ENCODE data around the gene HOXA10.

The HOXA10 gene

GRCh38 chr7:27176962-27177794 lies 3.1 kb upstream of the HOXA10 start:
- TF ChIP-seq CTCF (conservative IDR thresholded peaks at IDR 0.05; ENCODE audit: control insufficient read depth, insufficient read depth, low read depth, low read length) = no peak
- no peak overlapping the region for H3K4me3 ChIP-seq (ENCODE audit: control insufficient read depth, low read depth, low read length)
- no peak for DNase-seq (ENCODE audit: low read depth)

- no peak overlapping the region for H3K4me3 ChIP-seq (ENCODE audit: control insufficient read depth, low read depth, low read length)
- DNase-seq (ENCODE audit: low read depth) = no peak
- no peak for TF ChIP-seq CTCF (conservative IDR thresholded peaks at IDR 0.05; ENCODE audit: control insufficient read depth, insufficient read depth, low read depth, low read length)
Measured at GRCh38 chr7:27176524-27176845, 2.4 kb upstream of the HOXA10 start.

GRCh38 chr7:27175626-27176523 lies 1.8 kb upstream of the HOXA10 start:
- no peak for DNase-seq (ENCODE audit: low read depth)
- TF ChIP-seq CTCF (conservative IDR thresholded peaks at IDR 0.05; ENCODE audit: control insufficient read depth, insufficient read depth, low read depth, low read length) = no peak
- no peak overlapping the region for H3K4me3 ChIP-seq (ENCODE audit: control insufficient read depth, low read depth, low read length)

DNA sequence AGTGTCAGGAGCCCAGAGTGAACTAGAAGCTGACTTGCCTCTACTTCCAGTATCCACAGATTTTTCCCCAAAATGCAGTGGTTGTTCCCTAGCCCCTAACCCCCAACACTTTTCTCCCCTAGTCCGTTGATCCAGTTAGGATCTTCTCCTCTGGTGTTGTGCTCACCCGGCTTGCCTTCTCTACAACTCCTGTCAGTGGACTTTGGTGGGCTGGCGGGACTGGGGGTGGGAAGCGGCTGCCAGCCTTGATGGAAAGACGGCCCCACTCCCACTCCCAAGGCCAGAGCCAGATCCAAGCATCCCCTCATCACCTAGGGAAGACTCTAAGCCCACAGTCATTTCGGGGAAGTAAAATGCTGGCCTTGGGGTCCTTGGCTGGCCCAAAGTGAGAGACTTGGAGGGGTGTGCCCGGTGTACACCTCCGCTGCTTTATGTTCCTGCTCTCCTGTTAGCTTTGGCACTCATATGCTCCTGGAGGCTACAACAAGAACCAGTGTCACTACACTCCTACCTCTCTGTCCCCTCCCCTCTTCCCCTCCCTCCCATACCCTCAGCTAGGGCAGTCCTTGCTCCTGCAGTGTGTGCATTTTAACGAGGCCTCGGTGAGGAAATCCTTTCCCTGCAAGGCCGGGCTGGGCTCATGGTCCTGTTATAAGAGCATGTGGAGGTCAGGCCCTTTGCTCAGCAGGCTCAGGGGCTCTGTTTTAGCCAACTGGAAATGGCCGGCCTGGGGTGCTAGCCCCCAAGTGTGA lies 930 bp upstream of the HOXA10 start:
- no peak for TF ChIP-seq CTCF (conservative IDR thresholded peaks at IDR 0.05; ENCODE audit: control insufficient read depth, insufficient read depth, low read depth, low read length)
- H3K4me3 ChIP-seq (ENCODE audit: control insufficient read depth, low read depth, low read length) = no peak overlapping the region
- no peak for DNase-seq (ENCODE audit: low read depth)

GRCh38 chr7:27173511-27173955 lies 587 bp downstream of the HOXA10 start:
- H3K4me3 ChIP-seq (ENCODE audit: control insufficient read depth, low read depth, low read length) = peak overlapping the region; percentile 60
- no peak for TF ChIP-seq CTCF (conservative IDR thresholded peaks at IDR 0.05; ENCODE audit: control insufficient read depth, insufficient read depth, low read depth, low read length)
- DNase-seq (ENCODE audit: low read depth) = no peak

GRCh38 chr7:27172823-27173510 lies 1.2 kb downstream of the HOXA10 start:
- DNase-seq (ENCODE audit: low read depth) = peak; percentile 71
- peak overlapping the region; percentile 60 for H3K4me3 ChIP-seq (ENCODE audit: control insufficient read depth, low read depth, low read length)
- TF ChIP-seq CTCF (conservative IDR thresholded peaks at IDR 0.05; ENCODE audit: control insufficient read depth, insufficient read depth, low read depth, low read length) = no peak
